Activated CD4-positive, CD25-positive, alpha-beta regulatory T cell treated with anti-CD3 and anti-CD28 coated beads, Interleukin-2, amount 50 U/mL, for 72 hours (primary cell): ENCODE data around the gene MEIS3.

ENCODE experiments used
- DNase-seq: peaks from one replicate; pipeline ENCODE4 v3.0.0; 2021

Gene MEIS3

DNA sequence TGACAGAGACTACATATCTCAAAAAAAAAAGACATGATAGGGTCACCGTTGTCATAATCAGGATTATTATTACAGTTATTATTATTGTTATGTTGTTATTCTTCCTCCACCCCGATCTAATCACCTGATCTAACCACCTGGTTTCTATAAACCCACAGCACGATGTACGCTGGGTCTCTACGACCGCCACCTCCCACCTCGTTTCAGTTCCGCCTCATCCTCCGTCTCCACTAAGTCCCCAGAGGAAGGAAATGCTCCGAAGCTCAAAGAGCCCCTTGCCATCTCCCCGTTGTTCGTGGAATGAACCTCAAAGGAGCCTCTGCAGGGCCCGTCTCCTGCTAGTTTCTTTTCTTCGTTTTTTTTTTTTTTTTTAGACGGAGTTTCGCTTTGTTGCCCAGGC is 15.9 kb upstream of the MEIS3 start:
- DNase-seq: no peak

DNA sequence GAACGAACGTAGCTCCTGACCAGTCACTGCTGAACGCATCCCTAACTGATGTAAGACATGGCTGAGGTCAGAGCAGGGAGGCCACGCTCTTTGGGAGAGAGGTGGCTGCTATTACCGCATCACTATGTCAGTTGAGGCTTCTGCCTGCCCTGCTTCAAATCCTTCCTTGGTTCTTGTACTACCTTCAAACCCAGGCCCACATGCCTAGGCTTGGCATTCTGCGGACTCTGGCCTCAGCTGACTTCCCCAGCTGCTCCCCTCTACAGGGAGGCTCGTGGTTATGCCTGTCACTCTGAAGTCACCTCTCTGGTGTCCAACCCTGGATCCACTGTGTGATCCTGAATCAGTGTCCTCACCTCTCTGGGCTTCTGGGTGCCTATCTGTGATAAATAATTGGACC is 14.8 kb upstream of the MEIS3 start:
- DNase-seq: no peak

DNA sequence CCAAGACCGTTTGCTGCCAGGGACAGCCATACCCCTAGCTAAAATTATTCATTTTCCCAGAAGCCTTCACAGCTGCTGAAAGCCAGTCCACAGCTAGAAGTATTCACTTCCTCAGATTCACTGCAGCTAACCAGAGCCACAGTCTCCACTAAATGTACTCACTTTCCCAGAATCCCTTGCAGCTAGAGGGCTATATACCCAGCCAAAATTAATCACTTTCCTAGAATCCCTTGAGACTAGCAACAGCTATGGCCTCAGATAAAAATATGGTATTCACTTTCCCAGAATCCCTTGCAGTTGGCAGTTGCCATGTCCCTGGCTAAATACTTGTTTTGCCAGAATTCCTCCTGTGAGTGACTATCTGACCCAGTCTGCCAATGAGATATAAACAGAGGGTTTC is 13.8 kb upstream of the MEIS3 start:
- DNase-seq: no peak

DNA sequence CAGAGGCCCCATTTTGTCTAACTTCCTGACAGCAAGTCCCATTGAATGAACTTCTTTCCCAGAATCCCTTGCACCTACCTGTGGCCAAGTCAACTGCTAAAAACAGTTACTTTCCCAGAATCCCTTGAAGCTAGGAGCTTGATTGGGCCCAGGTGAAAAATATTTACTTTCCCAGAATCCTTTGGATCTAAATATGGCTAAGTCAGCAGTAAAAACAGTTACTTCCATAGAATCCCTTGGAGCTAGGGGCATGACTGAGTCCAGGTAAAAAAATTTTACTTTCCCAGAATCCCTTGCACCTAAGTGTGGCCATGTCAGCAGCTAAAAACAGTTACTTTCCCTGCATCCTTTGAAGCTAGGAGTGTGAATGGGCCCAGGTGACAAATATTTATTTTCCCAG is 13.2 kb upstream of the MEIS3 start:
- DNase-seq: no peak

DNA sequence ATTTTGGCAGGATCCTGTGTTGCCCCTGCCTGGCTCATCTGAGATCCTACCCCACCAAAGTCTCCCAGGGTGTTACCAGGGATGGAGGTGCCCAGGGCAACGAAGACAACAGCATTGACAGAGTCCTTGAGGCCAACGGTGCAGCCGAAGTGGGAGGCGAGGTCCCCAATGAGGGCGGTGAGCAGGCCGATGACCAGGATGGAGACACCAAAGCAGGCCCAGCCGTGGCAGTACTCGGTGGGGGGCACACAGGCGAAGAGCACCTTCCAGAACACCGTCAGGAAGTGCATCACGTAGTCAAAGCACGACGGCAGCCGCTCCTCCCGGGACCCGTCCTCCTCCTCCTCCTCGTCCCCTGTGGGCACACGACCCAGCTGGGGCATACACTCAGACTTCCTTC is 12.8 kb upstream of the MEIS3 start:
- no peak for DNase-seq

DNA sequence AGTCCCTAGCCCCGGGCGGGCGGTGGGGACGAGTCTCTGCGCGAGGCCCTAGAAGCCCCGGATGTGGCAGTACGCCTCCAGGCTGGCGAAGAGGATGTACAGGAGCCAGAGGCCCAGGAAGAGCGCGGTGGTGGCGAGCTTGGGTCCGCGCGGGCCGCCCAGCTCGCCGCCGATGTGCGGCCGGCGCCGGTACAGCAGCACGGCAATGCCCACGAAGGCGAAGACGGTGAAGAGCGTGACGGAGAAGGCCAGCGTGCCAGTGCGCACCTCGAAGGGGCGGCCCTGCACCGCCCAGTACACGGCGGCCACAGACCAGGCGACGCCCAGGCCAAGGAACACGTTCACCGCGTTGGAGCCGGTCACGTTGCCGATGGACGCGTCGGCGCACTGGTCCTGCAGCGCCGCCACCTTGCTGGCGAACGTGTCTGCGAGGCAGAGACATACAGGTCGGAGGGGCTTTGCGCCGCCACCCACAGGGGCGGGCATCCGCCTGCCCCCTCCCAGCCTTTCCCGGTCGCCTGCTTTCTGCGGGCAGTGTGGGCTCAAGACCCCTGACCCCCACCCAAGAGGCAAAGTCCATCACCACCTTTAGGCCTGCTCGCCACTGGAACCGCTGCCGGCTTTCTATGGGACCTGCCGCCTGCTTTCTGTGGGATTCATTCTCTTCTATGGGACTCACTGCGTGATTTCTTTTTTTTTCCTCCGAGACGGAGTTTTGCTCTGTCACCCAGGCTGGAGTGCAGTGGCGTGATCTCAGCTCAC is 10.9 kb upstream of the MEIS3 start:
- no peak for DNase-seq

DNA sequence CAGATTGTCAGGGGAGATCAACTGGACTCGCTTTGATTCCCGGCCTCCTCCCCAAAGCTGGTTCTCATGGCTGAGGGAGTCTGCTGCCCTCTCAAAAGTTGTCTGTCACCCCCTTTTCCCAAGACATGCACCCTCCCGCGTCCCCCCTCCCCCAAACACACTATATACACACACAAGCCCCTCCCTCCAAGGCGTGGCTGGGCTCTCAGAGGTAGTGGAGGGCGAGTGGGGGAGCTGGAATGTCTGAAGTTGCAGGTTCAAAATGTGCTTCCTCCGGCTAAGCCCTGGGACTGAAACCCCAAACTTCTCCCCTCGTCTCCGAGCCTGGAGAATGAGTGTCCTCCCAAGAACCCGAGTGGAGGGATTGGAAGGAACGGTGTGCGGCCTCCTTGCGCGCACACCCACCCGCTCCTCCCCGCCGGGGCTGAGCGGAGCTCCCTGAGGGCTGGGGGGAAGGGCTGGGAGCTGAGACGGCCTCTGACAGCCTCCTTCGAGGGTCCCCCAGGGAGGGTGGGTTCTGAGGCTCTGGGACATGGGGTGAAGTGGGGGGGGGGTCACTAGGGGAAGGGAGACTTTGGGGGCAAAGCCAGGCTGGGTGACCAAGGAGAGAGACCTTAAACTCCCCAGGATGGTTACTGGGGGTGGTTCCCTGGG is 9.9 kb upstream of the MEIS3 start:
- no peak for DNase-seq

DNA sequence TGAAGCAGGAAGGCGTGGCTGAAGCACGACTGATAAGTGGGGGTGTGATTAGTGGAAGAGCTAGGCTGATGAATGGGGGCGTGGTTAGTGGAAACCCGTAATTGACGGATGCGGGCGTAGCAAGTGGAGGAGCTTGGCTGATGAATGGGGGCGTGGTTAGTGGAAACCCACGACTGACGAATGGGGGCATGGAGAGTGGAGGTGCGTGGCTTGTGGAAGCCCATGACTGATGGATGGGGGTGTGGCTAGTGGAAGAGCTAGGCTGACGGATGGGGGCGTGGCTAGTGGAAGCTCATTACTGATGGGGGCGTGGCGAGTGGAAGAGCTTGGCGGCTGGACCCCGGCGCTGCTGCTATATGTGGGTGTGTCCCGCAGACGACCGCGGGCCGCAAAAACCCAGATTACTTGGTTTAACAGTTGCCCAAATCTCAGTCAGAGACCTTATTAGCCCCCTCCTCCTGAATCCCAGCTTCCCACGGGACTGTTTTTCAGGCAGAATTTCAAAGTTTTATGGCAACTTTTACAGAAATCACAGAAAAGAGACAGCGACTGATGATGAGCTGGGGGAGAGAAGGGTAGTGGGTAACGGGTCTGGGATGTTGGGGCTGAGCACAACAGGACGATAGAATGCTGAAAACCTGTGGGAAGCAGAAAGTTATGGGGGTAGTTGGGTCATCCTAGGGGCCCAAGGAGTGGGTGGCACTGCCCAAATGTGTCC is 9.0 kb upstream of the MEIS3 start:
- DNase-seq: peak; percentile 76

DNA sequence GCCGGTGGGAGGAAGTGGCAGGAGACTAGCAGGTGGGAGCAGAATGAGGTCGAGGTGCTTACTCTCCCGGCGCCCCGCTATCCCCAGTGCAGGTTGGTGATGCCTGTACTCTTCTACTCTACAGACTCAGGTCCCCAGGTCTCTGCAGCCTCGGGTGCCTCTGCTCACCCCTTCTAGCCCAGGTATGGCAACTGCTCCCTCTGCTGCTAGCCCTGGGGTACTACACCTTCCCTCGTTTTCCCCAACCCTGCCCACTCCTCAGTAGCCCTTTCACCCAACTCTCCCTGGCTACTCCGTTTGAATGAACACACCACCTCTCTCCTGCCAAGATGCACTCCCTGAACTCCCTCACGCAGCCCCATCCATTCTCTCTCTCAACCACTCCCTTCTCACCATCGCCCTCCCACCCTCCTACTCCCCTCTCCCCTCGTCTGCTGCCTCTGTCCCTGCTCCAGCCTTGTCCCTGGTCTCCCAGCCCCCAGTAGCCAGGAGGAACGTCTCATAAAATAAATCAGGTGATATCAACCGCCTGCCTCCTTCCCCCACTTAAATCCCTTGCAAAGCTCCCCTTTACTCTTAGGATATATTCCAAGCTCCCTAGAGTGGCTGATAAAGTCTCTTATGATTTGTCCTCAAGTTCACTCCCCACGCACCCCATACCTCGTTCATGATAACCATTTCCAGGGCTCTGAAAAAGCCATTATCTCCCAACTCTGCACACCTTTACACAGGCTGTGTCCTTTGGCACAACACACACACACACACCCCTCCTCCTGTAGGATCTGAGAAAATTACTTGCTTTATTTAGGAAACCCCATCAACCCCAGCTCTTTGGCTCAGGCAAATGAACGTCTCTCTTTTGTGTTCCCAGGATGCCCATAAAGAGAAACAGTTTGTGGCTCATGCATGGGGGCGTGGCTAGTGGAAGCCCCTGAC is 8.2 kb upstream of the MEIS3 start:
- DNase-seq: peak; percentile 76

DNA sequence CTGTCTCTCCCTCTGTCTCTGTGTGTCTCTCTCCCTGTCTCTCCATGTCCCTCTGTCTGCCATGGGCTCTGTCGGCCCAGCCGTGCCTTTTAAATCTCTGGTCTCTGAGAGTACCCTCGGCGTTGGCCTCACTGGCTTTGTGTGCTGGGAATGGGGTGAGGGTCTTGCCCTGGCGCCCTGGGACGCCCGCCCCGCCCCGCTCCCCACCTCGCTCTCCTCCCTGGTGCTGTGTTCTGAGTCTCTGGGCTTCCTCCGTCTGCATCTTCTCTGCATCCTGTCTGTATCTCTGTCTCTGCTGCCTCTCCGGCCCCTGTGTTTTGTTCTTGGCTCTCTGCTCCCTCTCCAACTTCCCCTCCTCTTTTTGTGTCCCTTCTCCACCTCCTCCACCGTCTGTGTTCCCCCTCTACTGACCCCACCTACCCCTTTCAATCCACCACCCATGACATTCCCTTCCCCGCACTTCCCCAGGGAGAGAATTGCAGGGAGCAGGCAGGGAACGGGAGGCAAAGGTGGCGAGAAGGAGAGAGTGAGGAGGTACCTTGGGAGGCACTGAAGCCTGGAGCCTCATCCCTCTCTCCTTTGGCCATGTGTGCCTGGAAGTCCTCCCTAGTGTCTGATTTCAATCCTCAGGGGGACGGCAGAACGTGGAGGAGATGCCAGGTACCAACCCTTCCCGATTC is 4.0 kb upstream of the MEIS3 start:
- no peak for DNase-seq

DNA sequence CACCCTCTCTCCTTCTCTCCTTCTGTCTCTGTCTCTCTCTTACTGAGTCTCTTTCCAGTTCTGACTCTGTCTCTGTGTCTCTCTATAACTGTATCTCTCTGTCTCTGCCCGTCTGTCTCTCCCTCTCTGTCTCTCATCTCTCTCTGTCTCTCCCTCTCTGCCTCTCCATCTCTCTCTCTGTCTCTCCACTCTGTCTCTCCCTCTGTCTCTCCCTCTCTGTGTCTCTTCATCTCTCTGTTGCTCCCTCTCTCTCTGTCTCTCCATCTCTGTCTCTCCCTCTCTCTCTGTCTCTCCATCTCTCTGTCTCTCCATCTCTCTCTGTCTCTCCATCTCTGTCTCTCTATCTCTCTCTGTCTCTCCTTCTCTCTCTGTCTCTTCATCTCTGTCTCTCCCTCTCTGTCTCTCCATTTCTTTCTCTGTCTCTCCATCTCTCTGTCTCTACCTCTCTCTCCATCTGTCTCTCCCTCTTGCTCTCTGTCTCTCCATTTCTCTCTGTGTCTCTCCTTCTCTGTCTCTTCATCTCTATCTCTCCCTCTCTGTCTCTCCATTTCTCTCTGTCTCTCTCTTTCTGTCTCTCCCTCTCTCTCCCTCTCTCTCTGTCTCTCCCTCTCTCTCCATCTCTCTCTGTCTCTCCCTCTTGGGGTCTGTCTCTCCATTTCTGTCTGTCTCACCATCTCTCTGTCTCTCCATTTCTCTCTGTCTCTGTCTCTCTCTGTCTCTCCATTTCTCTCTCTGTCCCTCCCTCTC is 3.3 kb upstream of the MEIS3 start:
- no peak for DNase-seq

DNA sequence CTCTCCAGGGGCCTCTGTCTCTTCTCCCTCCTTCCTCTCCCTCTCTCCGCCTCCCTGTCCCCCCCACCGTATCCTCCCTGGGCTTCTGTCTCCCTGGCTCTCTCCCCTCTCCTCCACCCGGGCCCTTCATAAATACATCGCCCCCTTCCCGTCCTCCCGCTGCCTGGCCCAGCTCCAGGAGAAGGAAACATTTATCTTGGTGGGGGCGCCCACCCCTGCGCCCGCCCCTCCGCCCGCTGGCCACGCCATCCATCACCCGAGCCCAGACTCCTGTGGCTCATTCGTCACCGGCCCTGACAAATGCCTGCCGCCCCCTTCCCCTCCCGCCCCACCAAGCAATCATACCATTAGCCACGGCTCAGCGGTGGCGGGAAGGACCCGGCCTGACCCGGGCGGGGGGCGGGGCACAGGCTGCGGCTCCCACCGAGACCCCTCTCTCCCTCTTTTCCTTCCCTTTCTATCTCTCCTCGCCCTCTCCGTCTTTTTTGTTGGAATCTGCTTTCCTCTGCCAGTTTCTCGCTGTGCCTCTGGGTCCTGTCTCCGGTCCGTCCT is 2.6 kb upstream of the MEIS3 start:
- DNase-seq: no peak

DNA sequence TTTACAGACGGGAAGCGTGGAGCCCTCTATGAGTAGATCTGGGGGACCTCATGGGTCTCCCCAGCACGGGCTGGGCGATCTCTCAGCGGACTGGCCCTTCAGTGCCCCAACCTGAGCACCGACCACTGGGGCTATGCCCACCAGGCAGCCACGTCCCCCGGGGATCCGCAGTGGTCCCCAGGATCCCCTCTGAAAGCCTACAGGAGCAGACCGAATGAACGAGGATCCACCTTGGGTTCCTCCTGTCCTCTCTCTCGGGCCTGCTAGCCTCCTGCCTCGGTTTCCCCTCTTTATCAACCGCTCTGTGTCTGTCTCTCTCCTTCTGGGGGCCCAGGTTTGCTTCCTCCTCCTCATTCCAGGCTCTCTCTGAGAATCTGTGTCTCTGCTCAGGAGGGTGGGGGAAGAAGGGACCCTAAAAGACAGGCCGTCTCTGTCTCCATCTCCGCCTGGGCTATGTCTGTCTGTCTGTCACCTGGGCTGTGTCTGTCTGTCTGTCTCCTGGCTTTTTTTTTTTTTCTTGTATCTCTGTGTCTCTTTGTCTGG is 2.0 kb upstream of the MEIS3 start:
- no peak for DNase-seq

DNA sequence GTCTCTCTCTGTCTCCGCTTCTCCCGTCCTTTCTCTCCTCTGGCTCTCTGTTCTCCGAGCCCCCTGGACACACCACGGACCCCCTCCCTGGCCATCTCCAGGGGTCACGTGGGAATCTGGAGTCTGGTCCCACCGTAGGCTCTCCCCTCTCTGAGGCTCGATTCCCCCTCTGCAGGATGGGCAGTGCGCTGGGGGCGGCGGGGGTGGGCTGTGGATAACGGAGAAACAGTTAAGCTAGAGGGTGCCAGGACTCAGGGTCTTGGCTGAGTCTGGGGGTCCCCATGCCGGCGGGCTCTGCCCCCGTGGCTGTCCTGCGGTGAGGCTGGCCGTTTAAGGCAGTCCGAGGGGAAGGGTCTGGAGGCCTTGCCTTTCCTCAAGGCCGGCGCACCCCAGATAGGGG is 462 bp upstream of the MEIS3 start:
- no peak for DNase-seq

DNA sequence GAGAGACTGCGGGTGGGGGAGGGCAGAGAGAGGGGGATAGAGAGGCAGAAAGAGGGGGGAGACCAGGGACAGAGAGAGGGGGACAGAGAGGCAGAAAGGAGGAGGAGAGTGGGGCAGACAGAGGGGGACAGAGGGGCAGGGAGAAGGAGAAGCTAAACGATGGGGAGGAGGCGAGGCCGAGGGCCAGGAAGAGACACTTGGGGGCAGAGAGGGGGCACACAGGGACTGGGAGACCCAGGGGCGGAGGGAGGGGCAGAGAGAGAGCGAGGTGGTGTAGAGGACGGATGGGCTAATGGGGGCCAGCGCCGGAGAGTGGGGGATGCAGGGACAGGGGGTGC is 666 bp downstream of the MEIS3 start:
- DNase-seq: no peak

DNA sequence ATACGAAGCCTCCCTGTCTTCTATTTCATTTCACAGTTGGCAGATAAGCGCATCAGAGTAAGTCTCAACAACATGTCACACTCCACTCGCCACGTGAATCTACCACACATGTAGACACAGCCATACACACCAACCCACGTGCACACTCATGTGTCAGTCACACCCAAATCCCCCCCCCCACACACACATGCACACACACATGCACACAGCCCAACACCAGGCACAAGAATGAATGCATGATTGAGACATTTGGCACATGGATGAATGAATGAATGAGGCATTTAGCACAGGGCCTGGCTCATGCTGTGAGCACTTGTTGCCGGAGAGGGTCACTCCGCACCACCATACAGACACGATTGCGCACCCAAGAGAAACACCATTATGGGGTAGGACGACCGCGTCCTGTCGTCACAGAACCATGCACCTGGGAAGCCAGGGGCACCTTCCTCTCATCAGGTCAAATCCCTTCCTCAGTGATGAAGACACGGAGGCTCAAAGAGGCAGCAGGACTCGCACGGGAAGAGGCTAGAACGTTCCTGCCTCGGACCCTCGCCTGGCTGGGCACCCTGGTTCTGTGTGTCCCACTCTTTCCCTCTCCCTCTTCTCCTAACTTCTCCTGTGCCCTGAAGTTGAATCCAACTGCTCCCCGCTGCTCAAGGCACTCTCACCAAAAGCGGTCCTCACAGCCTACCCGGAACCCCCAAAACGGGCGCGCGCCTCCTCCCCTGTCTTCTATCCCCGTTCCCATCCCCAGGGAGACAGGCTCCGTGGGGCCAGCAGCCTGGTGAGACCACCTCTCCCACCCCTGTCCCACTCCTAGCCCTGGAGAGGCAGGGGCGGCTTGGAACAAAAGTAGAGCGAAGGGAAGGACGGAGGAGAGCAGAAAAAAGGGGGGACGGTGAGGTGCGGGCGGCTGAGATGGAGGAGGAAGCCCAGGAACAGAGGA is 1.3 kb downstream of the MEIS3 start:
- DNase-seq: no peak

DNA sequence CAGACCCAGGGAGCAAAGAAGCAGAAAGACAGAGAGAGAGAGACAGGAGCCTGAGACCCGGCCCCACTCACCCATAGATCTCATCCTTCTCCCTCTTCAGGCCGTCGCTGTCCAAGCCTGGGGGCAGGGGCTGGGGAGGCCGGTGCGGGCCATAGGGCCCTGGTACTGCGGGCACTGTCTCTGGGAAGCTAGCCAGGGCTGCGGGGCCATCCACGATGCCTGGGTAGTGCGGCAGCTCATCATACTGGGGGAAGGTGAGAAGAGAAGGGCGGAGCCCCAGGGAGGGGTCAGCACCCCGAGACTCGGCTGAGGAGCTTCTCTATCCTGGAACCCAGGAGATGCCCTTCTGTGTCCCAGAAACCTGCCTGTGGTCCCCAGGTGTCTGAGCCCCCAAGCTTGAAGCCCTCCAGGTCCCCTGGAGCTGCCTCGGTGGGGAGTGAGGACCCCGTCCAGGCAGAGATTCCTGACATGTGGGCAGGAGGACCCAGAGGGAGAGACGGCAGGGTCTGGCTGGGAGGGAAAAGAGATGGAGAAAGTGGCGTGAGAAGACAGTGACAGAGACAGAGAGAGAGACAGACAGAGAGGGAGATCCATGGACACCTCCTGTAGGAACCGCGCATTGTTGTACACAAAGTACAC is 2.1 kb downstream of the MEIS3 start:
- DNase-seq: no peak

DNA sequence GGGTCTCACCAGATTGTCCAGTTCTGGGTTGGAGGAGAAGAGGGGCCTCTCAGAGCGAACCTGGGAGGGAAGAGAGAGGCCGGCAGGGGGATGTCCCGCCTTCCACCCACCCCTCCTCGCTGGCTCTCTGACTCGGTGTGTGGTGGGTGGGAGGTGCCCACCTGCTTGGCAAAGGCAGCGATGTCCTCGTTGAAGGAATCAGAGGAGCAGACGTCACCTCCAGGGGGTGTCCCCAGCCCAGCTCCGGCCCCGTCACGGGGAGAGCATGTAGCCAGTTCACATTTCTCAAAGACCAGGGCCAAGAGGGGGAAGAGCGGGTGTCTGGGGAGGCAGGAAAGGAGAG is 2.7 kb downstream of the MEIS3 start:
- no peak for DNase-seq

DNA sequence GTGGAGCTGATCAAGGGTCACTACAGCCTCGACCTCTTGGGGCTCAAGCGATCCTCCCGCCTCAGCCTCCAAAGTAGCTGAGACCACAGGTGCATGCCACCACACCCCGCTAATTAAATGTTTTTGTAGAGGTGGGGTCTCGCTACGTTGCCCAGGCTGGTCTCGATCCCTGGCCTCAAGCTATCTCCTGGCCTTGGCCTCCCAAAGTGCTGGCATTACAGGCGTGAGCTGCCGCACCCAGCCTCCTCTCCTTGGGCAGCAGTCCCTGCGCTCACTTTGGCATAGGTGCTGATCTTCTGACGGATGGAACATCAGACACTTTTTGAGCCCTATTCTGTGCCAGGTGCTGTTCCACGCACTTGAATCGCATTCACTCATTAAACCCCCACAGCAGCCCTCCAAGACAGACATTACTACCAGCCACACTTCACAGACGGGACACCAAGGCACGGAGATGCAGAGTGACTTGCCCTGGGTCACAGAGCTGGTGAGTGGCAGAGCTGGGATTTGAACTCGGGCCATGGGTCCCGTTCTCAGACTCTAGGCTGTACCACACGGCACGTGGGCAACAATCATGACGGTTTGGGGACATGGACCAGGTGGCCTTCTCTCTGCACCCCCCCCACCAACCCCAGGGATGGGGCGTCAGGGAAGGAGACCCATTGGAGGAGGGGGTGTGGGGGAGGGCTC is 3.2 kb downstream of the MEIS3 start:
- DNase-seq: no peak
